G401.6 (cell line): ENCODE measurements around the gene SND1.

Experiments used
- FAIRE-seq: peaks from 2 replicates; lab custom pipeline; 2012; peaks lifted over from hg19 to GRCh38; lab: Jason Lieb, UNC

SND1 gene

GRCh38 chr7:127802845-127803244 lies 150.9 kb downstream of the SND1 start:
- FAIRE-seq = no peak

GRCh38 chr7:127803626-127804025 lies 151.6 kb downstream of the SND1 start:
- FAIRE-seq = no peak

- FAIRE-seq = no peak
Measured at GRCh38 chr7:127807340-127807739, 155.3 kb downstream of the SND1 start.

- no peak for FAIRE-seq
Measured at GRCh38 chr7:127807829-127808228, 155.8 kb downstream of the SND1 start.

GRCh38 chr7:127809261-127809702 lies 157.3 kb downstream of the SND1 start:
- no peak for FAIRE-seq

GRCh38 chr7:127810113-127810512 lies 158.1 kb downstream of the SND1 start:
- no peak for FAIRE-seq

- no peak for FAIRE-seq
Measured at GRCh38 chr7:127810696-127811660, 159.0 kb downstream of the SND1 start.

GRCh38 chr7:127812540-127812939 lies 160.5 kb downstream of the SND1 start:
- no peak for FAIRE-seq

- FAIRE-seq = no peak
Measured at GRCh38 chr7:127813991-127814541, 162.1 kb downstream of the SND1 start.

- no peak for FAIRE-seq
Measured at GRCh38 chr7:127815631-127816145, 163.7 kb downstream of the SND1 start.

- no peak for FAIRE-seq
Measured at GRCh38 chr7:127816354-127817190, 164.6 kb downstream of the SND1 start.

GRCh38 chr7:127817466-127817865 lies 165.5 kb downstream of the SND1 start:
- no peak for FAIRE-seq

- no peak for FAIRE-seq
Measured at GRCh38 chr7:127818306-127818705, 166.3 kb downstream of the SND1 start.

GRCh38 chr7:127819975-127820731 lies 168.2 kb downstream of the SND1 start:
- no peak for FAIRE-seq

GRCh38 chr7:127820732-127821085 lies 168.7 kb downstream of the SND1 start:
- FAIRE-seq = no peak

GRCh38 chr7:127821146-127821545 lies 169.2 kb downstream of the SND1 start:
- no peak for FAIRE-seq

GRCh38 chr7:127822822-127823508 lies 171.0 kb downstream of the SND1 start:
- no peak for FAIRE-seq

- no peak for FAIRE-seq
Measured at GRCh38 chr7:127824682-127825081, 172.7 kb downstream of the SND1 start.

- no peak for FAIRE-seq
Measured at GRCh38 chr7:127828843-127829500, 177.0 kb downstream of the SND1 start.

GRCh38 chr7:127831318-127832219 lies 179.6 kb downstream of the SND1 start:
- no peak for FAIRE-seq
